ENCODE data around the gene VPS41. TPM values are rescaled to one million over a fixed set of nuclear protein-coding genes. Genes with fewer than 3 reads are reported as not detected.

Gene VPS41
- total RNA-seq, 4 donors from 2014 or later, result 31.4 to 57.2 (median 49.1) TPM

GRCh38 chr7:38748056-38748610 lies 160.9 kb downstream of the VPS41 start:
- no peaks in the 10 kb centered on the region for H3K9me3 ChIP-seq
- H3K27ac ChIP-seq, result no peak overlapping the region
- H3K36me3 ChIP-seq, result peaks cover 6 to 7% of the 10 kb centered on the region in 2 donors
- H3K4me3 ChIP-seq (replicated peaks in 1 of 3), result no peak overlapping the region
- no peak for DNase-seq
- TF ChIP-seq POLR2A (IDR thresholded peaks at IDR 0.05), result no peak
- TF ChIP-seq, protein P1, sequence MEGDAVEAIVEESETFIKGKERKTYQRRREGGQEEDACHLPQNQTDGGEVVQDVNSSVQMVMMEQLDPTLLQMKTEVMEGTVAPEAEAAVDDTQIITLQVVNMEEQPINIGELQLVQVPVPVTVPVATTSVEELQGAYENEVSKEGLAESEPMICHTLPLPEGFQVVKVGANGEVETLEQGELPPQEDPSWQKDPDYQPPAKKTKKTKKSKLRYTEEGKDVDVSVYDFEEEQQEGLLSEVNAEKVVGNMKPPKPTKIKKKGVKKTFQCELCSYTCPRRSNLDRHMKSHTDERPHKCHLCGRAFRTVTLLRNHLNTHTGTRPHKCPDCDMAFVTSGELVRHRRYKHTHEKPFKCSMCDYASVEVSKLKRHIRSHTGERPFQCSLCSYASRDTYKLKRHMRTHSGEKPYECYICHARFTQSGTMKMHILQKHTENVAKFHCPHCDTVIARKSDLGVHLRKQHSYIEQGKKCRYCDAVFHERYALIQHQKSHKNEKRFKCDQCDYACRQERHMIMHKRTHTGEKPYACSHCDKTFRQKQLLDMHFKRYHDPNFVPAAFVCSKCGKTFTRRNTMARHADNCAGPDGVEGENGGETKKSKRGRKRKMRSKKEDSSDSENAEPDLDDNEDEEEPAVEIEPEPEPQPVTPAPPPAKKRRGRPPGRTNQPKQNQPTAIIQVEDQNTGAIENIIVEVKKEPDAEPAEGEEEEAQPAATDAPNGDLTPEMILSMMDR (IDR thresholded peaks at IDR 0.05), result peak in 2 of 6 experiments; percentile 6 to 33
- no peaks in the 10 kb centered on the region for H3K4me1 ChIP-seq
- WGBS, 2 donors, result 91 to 93% methylated on average over 12 of the region's 12 CpGs
- H3K27me3 ChIP-seq, result no peaks in the 10 kb centered on the region
- intact Hi-C loops (cut with DNase I), result no loop called here

- Histone ChIP-seq H3K9me3 (no peaks in the 10 kb centered on the region), H3K27me3 (no peaks in the 10 kb centered on the region), H3K36me3 (peaks cover 5 to 7% of the 10 kb centered on the region in 2 donors), H3K27ac (no peak overlapping the region), H3K4me1 (no peaks in the 10 kb centered on the region), H3K4me3 (replicated peaks in 1 of 3) (no peak overlapping the region)
- intact Hi-C loops (cut with DNase I), result no loop called here
- TF ChIP-seq, protein P1 (IDR thresholded peaks at IDR 0.05), result no peak
- TF ChIP-seq POLR2A (IDR thresholded peaks at IDR 0.05), result no peak
- DNase-seq, result no peak
- 92 to 95% methylated on average over 7 of the region's 7 CpGs for WGBS, 2 donors
These were observed 162.6 kb downstream of the VPS41 start for GRCh38 chr7:38746438-38746837.

GRCh38 chr7:38744746-38745145 lies 164.2 kb downstream of the VPS41 start:
- Histone ChIP-seq H3K4me3 (replicated peaks in 1 of 3) (no peak overlapping the region), H3K27me3 (no peaks in the 10 kb centered on the region), H3K9me3 (no peaks in the 10 kb centered on the region), H3K36me3 (peaks cover 11 to 16% of the 10 kb centered on the region in 2 donors), H3K4me1 (no peaks in the 10 kb centered on the region), H3K27ac (no peak overlapping the region)
- intact Hi-C loops (cut with DNase I), result no loop called here
- 88 to 93% methylated on average over 3 of the region's 3 CpGs for WGBS, 2 donors
- no peak for DNase-seq
- TF ChIP-seq, protein P1 (IDR thresholded peaks at IDR 0.05), result no peak
- no peak for TF ChIP-seq POLR2A (IDR thresholded peaks at IDR 0.05)

- H3K36me3 ChIP-seq, result peaks cover 11 to 16% of the 10 kb centered on the region in 2 donors
- intact Hi-C loops (cut with DNase I), result no loop called here
- no peaks in the 10 kb centered on the region for H3K27me3 ChIP-seq
These were observed 165.1 kb downstream of the VPS41 start for GRCh38 chr7:38743899-38744298.

DNA sequence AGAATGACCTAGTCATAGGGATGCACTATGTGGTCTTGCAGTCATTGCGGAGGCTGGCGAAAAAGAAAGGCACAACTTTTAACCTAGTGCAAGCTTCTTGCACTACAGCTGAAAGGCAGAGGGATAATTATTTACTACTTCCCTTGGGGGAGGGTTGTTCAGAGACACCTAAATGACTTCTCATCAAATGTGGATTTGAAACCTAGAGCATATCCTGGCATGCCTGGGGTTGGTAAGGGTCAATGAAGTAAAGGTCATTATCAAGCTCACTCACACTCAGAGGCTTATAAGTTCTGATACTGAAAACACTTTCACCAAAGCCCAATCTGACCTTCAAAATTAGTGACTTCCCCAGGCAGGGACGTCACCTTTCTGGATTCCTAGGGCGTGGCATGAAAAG lies 168.9 kb downstream of the VPS41 start:
- Histone ChIP-seq H3K4me3 (replicated peaks in 1 of 3) (no peak overlapping the region), H3K27me3 (no peaks in the 10 kb centered on the region), H3K27ac (no peak overlapping the region), H3K36me3 (peaks cover 16% of the 10 kb centered on the region in 2 donors), H3K4me1 (no peaks in the 10 kb centered on the region), H3K9me3 (no peaks in the 10 kb centered on the region)
- no peak for DNase-seq
- TF ChIP-seq, protein P1 (IDR thresholded peaks at IDR 0.05), result no peak
- TF ChIP-seq POLR2A (IDR thresholded peaks at IDR 0.05), result no peak
- intact Hi-C loops (cut with DNase I), result no loop called here
- WGBS, 2 donors, result 93 to 94% methylated on average over 4 of the region's 4 CpGs

More at GRCh38 chr7:38743899-38744298, 165.1 kb downstream of the VPS41 start:
- no peaks in the 10 kb centered on the region for H3K9me3 ChIP-seq
- TF ChIP-seq POLR2A (IDR thresholded peaks at IDR 0.05), result no peak
- TF ChIP-seq, protein P1 (IDR thresholded peaks at IDR 0.05), result no peak
- no peak for DNase-seq
- no peaks in the 10 kb centered on the region for H3K4me1 ChIP-seq
- H3K4me3 ChIP-seq (replicated peaks in 1 of 3), result no peak overlapping the region
- no peak overlapping the region for H3K27ac ChIP-seq
- WGBS, 2 donors, result 75 to 84% methylated on average over 1 of the region's 1 CpG
